Measurements from ENCODE around the gene PMM2.
"Not testable (repeated sequence)": the region's sequence is repeated elsewhere in the genome, so short reads cannot be mapped to it uniquely, and the experiment has no call there.

PMM2 gene

GRCh38 chr16:8868416-8869211 lies 71.0 kb downstream of the PMM2 start, which contains the start of gene CARHSP1:
Gene CARHSP1, minus strand, starts transcription at chr16:8869006. Its CDS starts 9,678 bp downstream, at chr16:8859328.
- TF ChIP-seq CTCF (IDR thresholded peaks at IDR 0.05; ENCODE audit: low read depth, low read length): no peak
- DNase-seq (ENCODE audit: low read depth in 2 of 2): peak; percentile 86 to 94

GRCh38 chr16:8869212-8869987 lies 71.8 kb downstream of the PMM2 start:
- peak overlapping the region; percentile 33 to 50 for H3K4me3 ChIP-seq (replicated peaks in 1 of 2; ENCODE audit: low read depth in 2 of 2, low read length in 2 of 2)
- no peak for TF ChIP-seq CTCF (IDR thresholded peaks at IDR 0.05; ENCODE audit: low read depth, low read length)
- DNase-seq (ENCODE audit: low read depth in 2 of 2): no peak

More at GRCh38 chr16:8868416-8869211, 71.0 kb downstream of the PMM2 start, which contains the start of gene CARHSP1:
- peak within 1 kb of the TSS; percentile 79 to 81 for H3K4me3 ChIP-seq (replicated peaks in 1 of 2; ENCODE audit: low read depth in 2 of 2, low read length in 2 of 2)

GRCh38 chr16:8869988-8870241 lies 72.3 kb downstream of the PMM2 start:
- not testable (repeated sequence) for H3K4me3 ChIP-seq (replicated peaks in 1 of 2; ENCODE audit: low read depth in 2 of 2, low read length in 2 of 2)

GRCh38 chr16:8872071-8872470 lies 74.4 kb downstream of the PMM2 start:
- no peak overlapping the region for H3K4me3 ChIP-seq (replicated peaks in 1 of 2; ENCODE audit: low read depth in 2 of 2, low read length in 2 of 2)
- DNase-seq (ENCODE audit: low read depth in 2 of 2): no peak
- no peak for TF ChIP-seq CTCF (IDR thresholded peaks at IDR 0.05; ENCODE audit: low read depth, low read length)

More at GRCh38 chr16:8869988-8870241, 72.3 kb downstream of the PMM2 start:
- DNase-seq (ENCODE audit: low read depth in 2 of 2): not testable (repeated sequence)

- no peak for DNase-seq (ENCODE audit: low read depth in 2 of 2)
- peak; percentile 26 for TF ChIP-seq CTCF (IDR thresholded peaks at IDR 0.05; ENCODE audit: low read depth, low read length)
Observed at GRCh38 chr16:8872967-8873865, 75.6 kb downstream of the PMM2 start.

GRCh38 chr16:8873866-8874195 lies 76.2 kb downstream of the PMM2 start:
- not testable (repeated sequence) for DNase-seq (ENCODE audit: low read depth in 2 of 2); H3K4me3 ChIP-seq (replicated peaks in 1 of 2; ENCODE audit: low read depth in 2 of 2, low read length in 2 of 2)

More at GRCh38 chr16:8872967-8873865, 75.6 kb downstream of the PMM2 start:
- H3K4me3 ChIP-seq (replicated peaks in 1 of 2; ENCODE audit: low read depth in 2 of 2, low read length in 2 of 2): no peak overlapping the region

GRCh38 chr16:8874388-8874787 lies 76.7 kb downstream of the PMM2 start:
- TF ChIP-seq CTCF (IDR thresholded peaks at IDR 0.05; ENCODE audit: low read depth, low read length): no peak
- no peak overlapping the region for H3K4me3 ChIP-seq (replicated peaks in 1 of 2; ENCODE audit: low read depth in 2 of 2, low read length in 2 of 2)
- DNase-seq (ENCODE audit: low read depth in 2 of 2): peak in 1 of 2 donors; percentile 75

- H3K4me3 ChIP-seq (replicated peaks in 1 of 2; ENCODE audit: low read depth in 2 of 2, low read length in 2 of 2); DNase-seq (ENCODE audit: low read depth in 2 of 2): not testable (repeated sequence)
Observed at GRCh38 chr16:8875317-8875716, 77.7 kb downstream of the PMM2 start.

Data from cardiac fibroblast (primary cell).